HG03439 (cell line): ENCODE data around the gene CYB5R4.
A peak's percentile ranks its signal among the peaks of the same experiment; 100 is the strongest.
"Not testable (repeated sequence)": the region's sequence is repeated elsewhere in the genome, so short reads cannot be mapped to it uniquely, and the experiment has no call there.

Source experiments
- ATAC-seq: cut with Tn5 transposase; IDR thresholded peaks from one replicate; pipeline ENCODE4 v1.9.1; 2021; ENCODE audit warnings: mild to moderate bottlenecking, moderate library complexity; ENCODE audit not compliant: unreplicated experiment

CYB5R4 gene

GRCh38 chr6:83907623-83908390 is 48.3 kb downstream of the CYB5R4 start:
- not testable (repeated sequence) for ATAC-seq

DNA sequence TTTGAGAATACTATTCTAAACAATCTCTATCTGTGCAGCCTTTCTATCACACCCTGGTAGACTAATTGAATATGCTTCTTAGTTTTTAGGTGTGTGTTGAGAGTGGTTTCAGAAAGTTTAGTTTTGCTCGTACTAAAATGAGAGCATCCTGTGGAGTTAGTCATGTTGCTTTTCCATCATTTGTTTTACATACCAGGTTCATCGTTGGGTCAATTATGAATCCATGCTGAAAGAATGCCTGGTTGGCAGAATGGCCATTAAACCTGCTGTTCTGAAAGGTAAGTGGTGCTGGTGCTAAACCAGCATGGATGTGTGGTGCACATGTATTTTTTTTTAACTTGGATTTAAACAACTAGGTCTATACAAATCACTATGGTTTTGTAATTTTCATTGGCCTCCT is 49.3 kb downstream of the CYB5R4 start:
- ATAC-seq = no peak

- no peak for ATAC-seq
These were observed 51.8 kb downstream of the CYB5R4 start for GRCh38 chr6:83911278-83911677.

DNA sequence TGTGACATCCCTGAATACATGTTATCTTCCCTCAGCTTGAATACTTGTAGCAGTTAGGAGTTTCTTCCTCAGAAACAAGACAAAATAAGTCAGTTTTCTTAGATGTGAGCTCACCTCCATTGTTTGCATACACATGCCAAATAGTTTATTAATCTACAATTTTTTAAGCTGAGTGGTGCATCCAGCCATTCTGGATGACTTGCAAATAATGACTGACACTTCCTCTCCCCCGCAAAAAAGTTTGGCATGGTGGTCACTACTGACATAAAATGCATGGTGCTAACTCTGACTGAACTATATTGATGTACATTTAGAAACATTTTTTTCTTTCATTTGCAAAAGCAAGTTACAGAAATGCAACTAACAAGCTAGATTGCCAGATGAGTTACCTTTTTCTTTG is 55.5 kb downstream of the CYB5R4 start:
- ATAC-seq = no peak

DNA sequence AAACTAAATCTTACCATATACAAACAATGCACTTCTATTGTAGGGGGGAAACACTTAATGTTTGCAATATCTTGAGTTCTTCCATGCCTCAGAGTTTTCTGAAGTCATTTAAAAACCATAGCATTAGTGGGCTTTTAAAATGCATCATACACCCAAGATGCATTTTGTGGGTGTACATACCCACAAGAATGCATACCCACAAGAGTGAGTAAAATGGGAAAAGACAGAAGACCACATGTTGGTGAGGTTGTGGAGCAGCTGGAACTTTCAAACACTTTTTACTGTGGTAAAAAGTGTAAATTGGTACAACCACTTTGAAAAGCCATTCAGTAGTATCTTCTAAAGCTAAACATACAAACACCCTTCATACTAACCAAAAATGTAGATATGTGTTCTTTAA is 57.5 kb downstream of the CYB5R4 start:
- no peak for ATAC-seq

DNA sequence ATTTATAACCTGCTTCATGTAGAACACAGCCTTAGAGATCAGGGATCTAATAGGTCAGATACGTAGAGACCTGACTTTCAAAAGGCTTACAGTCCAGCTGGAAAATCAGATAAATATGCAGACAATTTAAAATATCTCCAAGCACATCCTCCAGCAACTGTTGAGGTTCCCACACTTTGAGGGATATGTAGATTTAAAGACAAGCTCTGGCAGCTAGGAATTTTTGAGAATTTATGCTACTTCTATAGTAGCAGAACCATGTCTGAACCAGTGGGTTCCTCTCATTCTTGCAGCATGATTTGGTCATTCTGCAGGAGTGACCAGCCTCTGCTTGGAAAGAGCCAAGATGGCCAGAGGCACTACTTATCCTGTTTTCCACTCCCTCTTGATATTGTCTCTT is 60.5 kb downstream of the CYB5R4 start:
- ATAC-seq = no peak

DNA sequence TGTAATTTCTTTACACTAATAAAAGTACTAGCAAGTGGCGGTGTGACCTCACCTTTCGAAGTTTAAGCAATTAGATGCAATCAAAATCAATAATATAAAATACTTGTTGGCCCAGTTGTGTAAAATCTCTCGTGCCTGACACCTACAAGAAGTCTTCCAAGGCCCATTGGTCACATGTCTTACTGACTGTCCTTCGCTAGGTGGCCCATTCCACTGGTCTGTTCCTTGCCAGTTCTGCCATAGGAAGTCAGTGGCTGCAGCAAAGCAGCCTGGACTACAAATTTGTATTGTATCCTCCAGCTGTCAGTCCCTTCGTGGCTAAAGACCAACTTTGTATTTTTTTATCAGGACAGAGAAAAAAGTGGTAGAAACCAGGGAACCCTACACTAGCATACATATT is 61.8 kb downstream of the CYB5R4 start:
- no peak for ATAC-seq

DNA sequence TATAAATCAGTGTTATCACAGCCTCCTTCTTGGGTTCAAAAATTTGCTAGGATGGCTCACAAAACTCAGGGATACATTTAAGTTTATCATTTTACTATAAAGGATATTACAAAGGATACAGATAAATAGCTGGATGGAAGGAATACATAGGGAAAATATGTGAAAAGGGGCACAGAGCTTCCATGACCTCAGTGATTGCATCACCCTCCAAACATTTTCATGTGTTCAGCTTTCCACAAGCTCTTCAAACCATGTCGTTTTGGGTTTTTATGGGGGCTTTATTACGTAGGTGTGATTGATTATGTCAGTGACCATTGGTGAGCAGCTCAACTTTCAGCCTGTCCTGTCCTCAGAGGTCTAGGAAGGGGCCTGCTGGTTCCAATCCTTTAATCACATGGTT is 68.0 kb downstream of the CYB5R4 start:
- no peak for ATAC-seq

DNA sequence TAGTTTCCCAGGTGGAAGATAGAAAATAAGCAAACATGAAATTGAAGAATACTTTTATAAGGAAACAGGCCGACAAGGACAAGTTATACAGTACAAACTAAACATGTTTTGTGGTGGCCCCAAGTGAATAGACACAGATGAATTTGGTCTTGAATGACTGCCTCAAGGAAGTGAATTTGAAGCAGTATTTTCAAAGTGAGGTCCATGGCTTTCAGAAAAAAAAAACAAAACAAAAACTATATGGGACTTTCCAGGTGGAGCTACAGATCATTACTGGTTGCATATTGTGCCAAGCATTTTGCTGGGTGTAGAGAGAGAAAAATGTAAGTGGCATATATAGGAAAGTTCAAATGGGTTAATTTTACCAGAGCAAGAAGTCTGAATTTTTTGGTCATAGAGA is 68.8 kb downstream of the CYB5R4 start:
- no peak for ATAC-seq

GRCh38 chr6:83946201-83946833 is 86.8 kb downstream of the CYB5R4 start:
- not testable (repeated sequence) for ATAC-seq

DNA sequence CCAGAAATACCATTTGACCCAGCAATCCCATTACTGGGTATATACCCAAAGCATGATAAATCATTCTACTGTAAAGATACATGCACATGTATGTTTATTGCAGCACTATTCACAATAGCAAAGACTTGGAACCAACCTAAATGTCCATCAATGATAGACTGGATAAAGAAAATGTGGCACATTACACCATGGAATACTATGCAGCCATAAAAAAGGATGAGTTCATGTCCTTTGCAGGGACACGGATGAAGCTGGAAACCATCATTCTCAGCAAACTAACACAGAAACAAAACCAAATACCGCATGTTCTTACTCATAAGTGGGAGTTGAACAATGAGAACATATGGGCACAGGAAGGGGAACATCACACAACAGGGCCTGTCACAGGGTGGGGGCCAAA is 88.5 kb downstream of the CYB5R4 start:
- not testable (repeated sequence) for ATAC-seq

DNA sequence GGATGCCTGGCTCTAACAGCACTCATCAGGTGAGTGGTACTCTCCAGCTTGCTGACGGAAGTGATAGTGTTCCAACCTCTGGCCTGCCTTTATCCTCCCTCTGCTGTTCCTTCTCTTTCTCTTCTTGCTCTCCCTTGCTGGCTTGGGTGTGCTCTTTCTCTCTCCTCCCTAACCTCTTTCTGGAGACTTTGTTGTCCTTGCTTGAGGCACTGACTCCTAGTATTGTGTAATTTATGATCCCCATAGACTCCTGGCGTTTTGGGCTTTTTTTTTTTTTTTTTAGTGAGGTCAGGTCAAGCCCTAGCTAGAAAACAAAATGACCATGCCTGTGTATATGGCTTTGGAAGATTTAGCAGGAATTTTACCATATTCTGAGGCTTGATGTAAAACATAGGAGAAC is 89.4 kb downstream of the CYB5R4 start:
- no peak for ATAC-seq

DNA sequence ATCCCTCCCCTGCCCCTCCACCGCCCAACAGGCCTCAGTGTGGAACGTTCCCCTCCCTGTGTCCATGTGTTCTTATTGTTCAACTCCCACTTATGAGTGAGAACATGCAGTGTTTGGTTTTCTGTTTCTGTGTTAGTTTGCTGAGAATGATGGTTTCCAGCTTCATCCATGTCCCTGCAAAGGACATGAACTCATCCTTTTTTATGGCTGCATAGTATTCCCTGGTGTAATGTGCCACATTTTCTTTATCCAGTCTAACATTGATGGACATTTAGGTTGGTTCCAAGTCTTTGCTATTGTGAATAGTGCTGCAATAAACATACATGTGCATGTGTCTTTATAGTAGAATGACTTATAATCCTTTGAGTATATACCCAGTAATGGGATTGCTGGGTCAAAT is 91.9 kb downstream of the CYB5R4 start:
- not testable (repeated sequence) for ATAC-seq

- ATAC-seq = no peak
These were observed 93.3 kb downstream of the CYB5R4 start for GRCh38 chr6:83952830-83953229.

DNA sequence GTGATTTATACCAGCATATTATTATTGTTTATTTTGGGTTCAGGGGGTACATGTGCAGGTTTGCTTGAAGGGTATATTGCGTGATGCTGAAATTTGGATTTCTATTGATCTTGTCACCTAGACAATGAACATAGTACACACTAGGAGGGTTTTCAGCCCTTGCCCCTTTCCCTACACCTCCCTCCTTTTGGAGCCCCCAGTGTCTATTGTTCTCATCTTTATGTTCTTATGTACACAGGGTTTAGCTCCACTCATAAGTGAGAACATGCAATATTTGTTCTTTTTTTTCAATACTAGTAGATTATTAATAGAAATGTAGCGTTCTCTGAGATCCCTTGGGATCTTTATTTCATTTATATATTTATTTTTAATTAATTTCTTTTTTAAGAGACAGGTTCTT is 94.9 kb downstream of the CYB5R4 start:
- ATAC-seq = no peak

- no peak for ATAC-seq
These were observed 98.8 kb downstream of the CYB5R4 start for GRCh38 chr6:83958241-83958685.

DNA sequence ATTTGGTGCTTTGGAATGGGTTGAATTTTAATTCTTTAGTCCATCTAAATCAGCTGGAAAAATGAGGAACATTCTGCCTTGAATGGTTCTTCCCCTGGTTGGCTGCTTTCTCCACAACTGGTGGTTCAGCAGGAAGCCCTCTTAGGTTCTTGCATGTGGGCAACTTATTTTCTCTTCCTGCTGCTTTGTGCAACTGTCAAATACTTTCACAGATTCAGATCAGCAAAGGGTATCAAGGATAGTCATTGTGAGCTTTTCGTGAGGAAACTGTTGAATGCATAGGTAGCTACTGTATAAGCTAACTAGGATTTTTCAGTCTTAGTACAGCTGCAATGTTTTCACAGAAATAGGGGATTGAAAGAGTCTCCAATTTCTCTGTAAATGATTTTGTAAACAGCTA is 101.2 kb downstream of the CYB5R4 start:
- no peak for ATAC-seq

DNA sequence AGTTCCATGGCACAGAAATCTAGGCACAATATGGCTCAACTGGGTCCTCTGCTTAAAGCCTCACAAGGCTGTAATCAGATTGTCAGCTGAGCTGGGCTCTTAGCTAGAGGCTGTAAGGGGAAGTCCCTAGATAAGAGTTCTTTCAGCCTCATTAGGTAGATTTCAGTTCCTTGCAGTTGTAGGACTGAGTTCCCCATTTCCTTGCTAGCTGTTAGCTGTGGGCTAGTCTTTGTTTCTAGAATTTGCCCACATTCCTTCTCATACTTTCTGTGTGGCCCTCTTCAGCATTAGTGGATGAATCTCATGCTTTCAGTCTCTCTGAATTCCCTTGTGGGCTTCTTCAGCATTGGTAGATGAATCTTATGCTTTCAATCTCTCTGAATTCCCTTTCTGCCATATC is 103.1 kb downstream of the CYB5R4 start:
- peak; percentile 62 for ATAC-seq

DNA sequence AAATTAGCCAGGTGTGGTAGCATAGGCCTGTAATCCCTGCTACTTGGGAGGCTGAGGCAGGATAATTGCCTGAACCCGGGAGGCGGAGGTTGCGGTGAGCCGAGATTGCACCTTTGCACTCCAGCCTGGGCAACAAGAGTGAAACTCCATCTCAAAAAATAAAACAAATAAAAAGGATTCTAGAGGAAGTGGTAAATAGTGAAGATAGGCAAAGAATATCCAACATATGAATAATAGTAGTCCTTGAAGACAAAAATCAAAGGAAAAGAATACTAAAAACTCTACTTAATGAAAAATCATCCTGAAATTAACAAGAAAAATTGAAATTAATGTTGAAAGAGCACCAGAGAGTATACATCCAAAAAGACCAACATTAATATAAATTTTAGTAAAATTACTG is 107.0 kb downstream of the CYB5R4 start:
- no peak for ATAC-seq

GRCh38 chr6:83970582-83970981 is 111.1 kb downstream of the CYB5R4 start:
- ATAC-seq = no peak

DNA sequence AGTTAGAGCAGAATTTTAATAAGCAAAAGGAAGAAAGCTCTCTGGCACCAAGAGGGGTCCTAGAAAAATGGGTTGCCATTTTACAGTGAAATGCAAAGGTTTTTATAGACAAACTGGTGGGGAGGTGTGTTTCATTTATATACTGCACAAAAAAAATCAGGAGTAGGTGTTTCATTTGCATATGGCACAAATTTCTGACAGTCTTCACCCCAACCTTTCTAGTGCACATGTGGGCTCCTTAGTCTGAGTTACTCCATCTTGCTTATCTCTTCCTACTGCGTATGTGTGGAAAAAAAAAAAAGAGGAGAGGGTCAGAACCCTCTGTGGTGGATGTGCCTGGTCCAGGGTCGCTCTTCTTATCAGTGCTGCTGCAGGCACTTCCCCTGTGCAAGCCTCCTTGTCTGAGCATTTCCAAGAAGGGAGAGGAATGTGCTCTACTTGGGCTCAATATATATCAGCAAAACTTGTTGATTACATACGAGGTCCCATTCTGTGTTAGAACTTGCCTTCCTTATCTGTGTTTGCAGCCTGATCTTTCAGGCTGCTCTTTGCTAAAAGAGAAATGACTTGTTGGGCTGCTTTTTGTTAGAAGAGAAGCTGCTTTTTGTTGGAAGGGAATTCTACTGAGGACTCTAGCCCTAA is 115.0 kb downstream of the CYB5R4 start:
- ATAC-seq = no peak
